Peyer's patch (tissue), 4 donors: ENCODE data around the gene CARD18. TPM values are rescaled to one million over a fixed set of nuclear protein-coding genes. Genes with fewer than 3 reads are reported as not detected.

ENCODE experiments used
- DNase-seq, 3 donors: peaks; one replicate each; pipeline ENCODE4 v3.0.0-alpha.2; 2017 to 2019
- H3K27ac ChIP-seq, 4 donors: fragments of 200-600 bp; sonication (generic); one replicate each; pipeline ENCODE4 v1.5.1; 2016 to 2019
- H3K27me3 ChIP-seq, 2 donors: fragments of 200-600 bp; sonication (generic); one replicate each; pipeline ENCODE4 v1.5.1; 2019
- H3K36me3 ChIP-seq, 3 donors: fragments of 200-600 bp; sonication (generic); one replicate each; pipeline ENCODE4 v1.5.1; 2016 to 2019
- H3K4me1 ChIP-seq, 4 donors: fragments of 200-600 bp; sonication (generic); one replicate each; pipeline ENCODE4 v1.5.1; 2016 to 2019
- H3K4me3 ChIP-seq, 4 donors: fragments of 200-600 bp; sonication (generic); 1 replicate in 3 of 4; 2 replicates in 1 of 4; pipeline ENCODE4 v1.5.1; 2016 to 2019; ENCODE audit warnings: mild to moderate bottlenecking in 1 of 4
- H3K9me3 ChIP-seq, 4 donors: fragments of 200-600 bp; sonication (generic); one replicate each; pipeline ENCODE4 v1.5.1; 2016 to 2019; ENCODE audit warnings: mild to moderate bottlenecking in 1 of 4
- CTCF ChIP-seq, 6 experiments: fragments of 450-650 bp in 4 of 6; fragments of 200-600 bp in 2 of 6; sonication (generic) in 1 of 6; IDR thresholded peaks; one replicate each; pipeline ENCODE4 v1.5.1; 2017 to 2019; ENCODE audit warnings: antibody characterized with exemption in 6 of 6, mild to moderate bottlenecking in 3 of 6, moderate library complexity in 1 of 6
- POLR2A ChIP-seq, 2 donors: fragments of 450-650 bp; IDR thresholded peaks; one replicate each; pipeline ENCODE4 v1.5.1; 2017; ENCODE audit warnings: antibody characterized with exemption in 2 of 2, mild to moderate bottlenecking in 2 of 2, moderate library complexity in 2 of 2
- total RNA-seq, 4 donors: library from RNA; depleted of rRNA; stranded (reverse); fragments of >200 nt; gene quantifications; one replicate each; pipeline ENCODE4 v1.1.0, GENCODE V29; 2016

Gene CARD18
- total RNA-seq, 4 donors from 2014 or later, result not detected

- Histone ChIP-seq H3K27me3 (no peaks in the 10 kb centered on the region), H3K9me3 (no peaks in the 10 kb centered on the region), H3K27ac (no peak overlapping the region), H3K4me3 (no peak overlapping the region), H3K4me1 (no peaks in the 10 kb centered on the region), H3K36me3 (no peaks in the 10 kb centered on the region)
- TF ChIP-seq CTCF (IDR thresholded peaks at IDR 0.05) (no peak), POLR2A (IDR thresholded peaks at IDR 0.05) (no peak)
- no peak for DNase-seq
Measured at GRCh38 chr11:105092256-105093239, 47.0 kb downstream of the CARD18 start.

Other genes starting within 250 kb of the CARD18 start
- 1 to 10 TPM in 1 of 4 donors, not detected in 3; 1.3 TPM for gene CASP12, start 241.3 kb downstream of the CARD18 start, total RNA-seq
- 100 to 1,000 TPM; 108 to 136 (median 123) TPM for gene CASP4, start 171.2 kb downstream of the CARD18 start, total RNA-seq
- 10 to 100 TPM; 10.5 to 27.5 (median 16.9) TPM for gene CASP5, start 116.6 kb downstream of the CARD18 start, total RNA-seq
- 100 to 1,000 TPM in 1 of 4 donors, 10 to 100 TPM in 3; 42.0 to 146 (median 93.6) TPM for gene CASP1, start 104.6 kb downstream of the CARD18 start, total RNA-seq
- gene CARD16, start 94.4 kb downstream of the CARD18 start, total RNA-seq, result 10 to 100 TPM in 3 of 4 donors, 1 to 10 TPM in 1; 9.2 to 43.3 (median 24.7) TPM